Neuronal stem cell (in vitro differentiated cells): Measurements from ENCODE around the gene SNX1.

Experiments
- DNase-seq: peaks from one replicate; pipeline ENCODE4 v3.0.0-alpha.2; 2013; ENCODE audit warnings: low spot score
- H2AFZ ChIP-seq: one replicate; pipeline ENCODE4 v1.6.1; 2013; ENCODE audit warnings: mild to moderate bottlenecking, low read length, inconsistent platforms
- H2AK5ac ChIP-seq: 2 replicates; pipeline ENCODE4 v1.6.1; 2013; ENCODE audit warnings: low read depth, mild to moderate bottlenecking, inconsistent platforms, low read length, moderate library complexity, mixed read lengths
- H2BK120ac ChIP-seq: 2 replicates; pipeline ENCODE4 v1.6.1; 2013; ENCODE audit warnings: low read depth, mild to moderate bottlenecking, inconsistent platforms, low read length, moderate library complexity, mixed read lengths
- H2BK12ac ChIP-seq: one replicate; pipeline ENCODE4 v1.6.1; 2013; ENCODE audit warnings: low read length, inconsistent platforms
- H2BK15ac ChIP-seq: 2 replicates; pipeline ENCODE4 v1.6.1; 2013; ENCODE audit warnings: mild to moderate bottlenecking, low read length, inconsistent platforms, mixed read lengths
- H2BK5ac ChIP-seq: one replicate; pipeline ENCODE4 v1.6.1; 2013; ENCODE audit warnings: inconsistent platforms, mild to moderate bottlenecking, low read length, moderate library complexity
- H3K14ac ChIP-seq: one replicate; pipeline ENCODE4 v1.6.1; 2013; ENCODE audit warnings: low read length, inconsistent platforms
- H3K18ac ChIP-seq: 2 replicates; pipeline ENCODE4 v1.6.1; 2013; ENCODE audit warnings: low read length, inconsistent platforms
- H3K23ac ChIP-seq: 2 replicates; pipeline ENCODE4 v1.6.1; 2013; ENCODE audit warnings: low read depth, mild to moderate bottlenecking, mixed read lengths, low read length, inconsistent platforms; ENCODE audit not compliant: poor library complexity
- H3K27ac ChIP-seq: replicated peaks from 3 replicates; pipeline ENCODE4 v1.5.1; 2013; ENCODE audit warnings: low read length, inconsistent platforms
- H3K27me3 ChIP-seq, 3 experiments: 2 replicates each; pipeline ENCODE4 v1.6.1; 2013; ENCODE audit warnings: low read length in 3 of 3, mild to moderate bottlenecking in 2 of 3, inconsistent platforms in 1 of 3, low read depth in 1 of 3, mixed read lengths in 1 of 3, moderate library complexity in 1 of 3; ENCODE audit not compliant: control insufficient read depth in 3 of 3, insufficient read depth in 3 of 3
- H3K36me3 ChIP-seq, 2 donors: replicated peaks in 1 of 2; 2 replicates each; pipeline ENCODE4 v1.6.1; 2013; ENCODE audit warnings: low read length in 2 of 2; ENCODE audit not compliant: control insufficient read depth in 2 of 2, insufficient read depth in 2 of 2
- H3K4ac ChIP-seq: 2 replicates; pipeline ENCODE4 v1.6.1; 2013; ENCODE audit warnings: inconsistent platforms, mild to moderate bottlenecking, low read length, moderate library complexity
- H3K4me1 ChIP-seq, 2 donors: 1 replicate in 1 of 2; 2 replicates in 1 of 2; pipeline ENCODE4 v1.6.1; 2013; ENCODE audit warnings: low read length in 2 of 2, low read depth in 1 of 2; ENCODE audit not compliant: control insufficient read depth in 2 of 2, insufficient read depth in 1 of 2
- H3K4me2 ChIP-seq: one replicate; pipeline ENCODE4 v1.6.1; 2013; ENCODE audit warnings: mild to moderate bottlenecking, low read length, inconsistent platforms; ENCODE audit not compliant: insufficient read depth, poor library complexity, severe bottlenecking
- H3K4me3 ChIP-seq, 2 donors: 2 replicates each; pipeline ENCODE4 v1.5.1; 2013; ENCODE audit warnings: low read length in 2 of 2, mild to moderate bottlenecking in 2 of 2, inconsistent platforms in 1 of 2, moderate library complexity in 1 of 2
- H3K79me1 ChIP-seq: one replicate; pipeline ENCODE4 v1.6.1; 2013; ENCODE audit warnings: low read depth, mild to moderate bottlenecking, inconsistent platforms, low read length, moderate library complexity
- H3K9ac ChIP-seq: one replicate; pipeline ENCODE4 v1.6.1; 2013; ENCODE audit warnings: mild to moderate bottlenecking, low read depth, low read length, inconsistent platforms; ENCODE audit not compliant: poor library complexity
- H3K9me3 ChIP-seq, 2 donors: replicated peaks in 1 of 2; 2 replicates each; pipeline versions ENCODE3 to v1.6.1; 2013; ENCODE audit warnings: low read length in 2 of 2, mild to moderate bottlenecking in 2 of 2, inconsistent platforms in 1 of 2, low read depth in 1 of 2, mixed read lengths in 1 of 2, moderate library complexity in 1 of 2; ENCODE audit not compliant: control insufficient read depth in 2 of 2, insufficient read depth in 1 of 2
- H4K8ac ChIP-seq: one replicate; pipeline ENCODE4 v1.6.1; 2013; ENCODE audit warnings: low read depth, mild to moderate bottlenecking, inconsistent platforms, low read length, moderate library complexity
- H4K91ac ChIP-seq: one replicate; pipeline ENCODE4 v1.6.1; 2013; ENCODE audit warnings: low read length, low read depth, mild to moderate bottlenecking, inconsistent platforms; ENCODE audit not compliant: poor library complexity
- WGBS, 2 donors: extraction: QIAGEN DNeasy Blood & Tissue Kit; methylation state at CpG; one replicate each; pipeline ENCODE4 v1.1.7; 2013; ENCODE audit warnings: missing lambda C conversion rate in 2 of 2, mixed read lengths in 1 of 2; ENCODE audit not compliant: insufficient read length in 2 of 2, insufficient replicate concordance in 1 of 2; ENCODE audit errors: extremely low coverage in 2 of 2; 5-methylcytosine and 5-hydroxymethylcytosine counted together

SNX1 gene

GRCh38 chr15:64066451-64066850, 29.3 kb upstream of the SNX1 start:
- no CpG with 5 or more reads among the region's 1 CpG for WGBS, 2 donors
- no peak overlapping the region for H3K27ac ChIP-seq
- no peaks in the 10 kb centered on the region for H3K4me1 ChIP-seq
- no peak overlapping the region for H3K18ac ChIP-seq
- no peak overlapping the region for H2AFZ ChIP-seq
- H2BK5ac ChIP-seq, result no peak overlapping the region
- no peak overlapping the region for H2BK12ac ChIP-seq
- H4K91ac ChIP-seq, result no peak overlapping the region
- H4K8ac ChIP-seq, result no peak overlapping the region
- H3K14ac ChIP-seq, result no peak overlapping the region
- no peak for DNase-seq
- H3K4me2 ChIP-seq, result no peak overlapping the region
- no peak overlapping the region for H3K4me3 ChIP-seq
- no peaks in the 10 kb centered on the region for H3K9me3 ChIP-seq
- H3K23ac ChIP-seq, result no peak overlapping the region
- no peaks in the 10 kb centered on the region for H3K79me1 ChIP-seq
- no peak overlapping the region for H2BK120ac ChIP-seq
- H3K36me3 ChIP-seq, result peaks cover 2 to 7% of the 10 kb centered on the region in 2 donors
- H3K27me3 ChIP-seq, result no peaks in the 10 kb centered on the region
- H2BK15ac ChIP-seq, result no peak overlapping the region
- no peak overlapping the region for H3K4ac ChIP-seq
- no peak overlapping the region for H3K9ac ChIP-seq
- H2AK5ac ChIP-seq, result no peak overlapping the region

- peak overlapping the region; percentile 30 for H3K9ac ChIP-seq
- DNase-seq, result peak; percentile 74
- no peak overlapping the region for H3K23ac ChIP-seq
- no peak overlapping the region for H2BK120ac ChIP-seq
- H3K18ac ChIP-seq, result peak overlapping the region; percentile 27
- H3K27me3 ChIP-seq, result no peaks in the 10 kb centered on the region
- no peak overlapping the region for H3K14ac ChIP-seq
- no peak overlapping the region for H3K4ac ChIP-seq
- no peak overlapping the region for H2AK5ac ChIP-seq
- peak overlapping the region; percentile 77 for H2AFZ ChIP-seq
- H3K36me3 ChIP-seq, result peaks cover 5 to 18% of the 10 kb centered on the region in 2 donors
- H3K4me1 ChIP-seq, result no peaks in the 10 kb centered on the region
- no peak overlapping the region for H2BK12ac ChIP-seq
- H3K4me2 ChIP-seq, result no peak overlapping the region
- H3K27ac ChIP-seq, result no peak overlapping the region
- no peak overlapping the region for H2BK5ac ChIP-seq
- H2BK15ac ChIP-seq, result no peak overlapping the region
- no peaks in the 10 kb centered on the region for H3K79me1 ChIP-seq
- H3K9me3 ChIP-seq, result peaks cover 0 to 2% of the 10 kb centered on the region in 2 donors
- no peak overlapping the region for H4K8ac ChIP-seq
- no peak overlapping the region for H3K4me3 ChIP-seq
- no peak overlapping the region for H4K91ac ChIP-seq
- WGBS, 2 donors, result no CpG with 5 or more reads among the region's 11 CpGs
These were observed 28.2 kb upstream of the SNX1 start for GRCh38 chr15:64067564-64068030.

GRCh38 chr15:64068133-64068532, 27.6 kb upstream of the SNX1 start:
- Histone ChIP-seq H3K18ac (no peak overlapping the region), H2AFZ (no peak overlapping the region), H3K27me3 (no peaks in the 10 kb centered on the region), H3K9ac (no peak overlapping the region), H2BK12ac (no peak overlapping the region), H3K36me3 (peaks cover 5 to 24% of the 10 kb centered on the region in 2 donors), H3K23ac (no peak overlapping the region), H2BK15ac (no peak overlapping the region), H3K4me3 (peak overlapping the region in 1 of 2 donors; percentile 69), H2BK120ac (no peak overlapping the region), H3K4me2 (no peak overlapping the region), H3K9me3 (peaks cover 0 to 2% of the 10 kb centered on the region in 2 donors), H2BK5ac (no peak overlapping the region), H2AK5ac (no peak overlapping the region), H3K27ac (no peak overlapping the region), H4K91ac (no peak overlapping the region), H3K4me1 (no peaks in the 10 kb centered on the region), H3K4ac (no peak overlapping the region), H3K79me1 (no peaks in the 10 kb centered on the region), H4K8ac (no peak overlapping the region), H3K14ac (no peak overlapping the region)
- no peak for DNase-seq
- WGBS, 2 donors, result no CpG with 5 or more reads among the region's 4 CpGs

- WGBS, 2 donors, result no CpG with 5 or more reads among the region's 3 CpGs
- Histone ChIP-seq H3K36me3 (peaks cover 5 to 43% of the 10 kb centered on the region in 2 donors), H3K27ac (no peak overlapping the region), H3K18ac (no peak overlapping the region), H2AK5ac (no peak overlapping the region), H3K27me3 (no peaks in the 10 kb centered on the region), H2BK12ac (no peak overlapping the region), H4K8ac (no peak overlapping the region), H3K4ac (no peak overlapping the region), H3K79me1 (no peaks in the 10 kb centered on the region), H3K23ac (no peak overlapping the region), H3K4me1 (no peaks in the 10 kb centered on the region), H3K4me3 (no peak overlapping the region), H3K14ac (no peak overlapping the region), H2BK120ac (no peak overlapping the region), H2AFZ (no peak overlapping the region), H4K91ac (no peak overlapping the region), H3K9me3 (peaks cover 0 to 2% of the 10 kb centered on the region in 2 donors), H2BK5ac (no peak overlapping the region), H3K9ac (no peak overlapping the region), H3K4me2 (no peak overlapping the region), H2BK15ac (no peak overlapping the region)
- no peak for DNase-seq
These were observed 25.7 kb upstream of the SNX1 start for GRCh38 chr15:64070106-64070505.
